SK-N-SH treated with all-trans-retinoic acid at 6 μM for 48 hours (cell line): Measurements from ENCODE around the gene IGLL1.
"Not testable (repeated sequence)": the region's sequence is repeated elsewhere in the genome, so short reads cannot be mapped to it uniquely, and the experiment has no call there.

Source experiments
- ATAC-seq: fragments of 200-7000 bp; cut with Tn5 transposase; 3 replicates; pipeline ENCODE4 v1.9.1; 2020; ENCODE audit warnings: mild to moderate bottlenecking, moderate library complexity
- ARNTL ChIP-seq: fragments of 450-650 bp; formaldehyde crosslinking; IDR thresholded peaks from 2 replicates; pipeline ENCODE4 v1.5.0; 2020; ENCODE audit warnings: low read depth, mild to moderate bottlenecking, moderate library complexity, borderline replicate concordance
- BACH2 ChIP-seq: fragments of 250-450 bp; sonication (Bioruptor Pico); IDR thresholded peaks from 2 replicates; pipeline ENCODE4 v1.9.0; 2021; ENCODE audit warnings: mild to moderate bottlenecking, borderline replicate concordance
- CSDC2 ChIP-seq: fragments of 250-450 bp; sonication (Bioruptor Pico); IDR thresholded peaks from 2 replicates; pipeline ENCODE4 v1.5.0; 2020; ENCODE audit warnings: mild to moderate bottlenecking, moderate library complexity
- CSRNP3 ChIP-seq: fragments of 250-450 bp; sonication (Bioruptor Pico); IDR thresholded peaks from 2 replicates; pipeline ENCODE4 v1.5.1; 2021; ENCODE audit warnings: mild to moderate bottlenecking, moderate library complexity
- GLIS3 ChIP-seq: fragments of 250-450 bp; sonication (Bioruptor Pico); IDR thresholded peaks from 2 replicates; pipeline ENCODE4 v1.5.0; 2020; ENCODE audit warnings: mild to moderate bottlenecking, moderate library complexity
- ISL1 ChIP-seq: fragments of 250-450 bp; sonication (Bioruptor Pico); IDR thresholded peaks from 2 replicates; pipeline ENCODE4 v2.1.2; 2022; ENCODE audit warnings: mild to moderate bottlenecking, moderate library complexity
- OSR1 ChIP-seq: fragments of 250-450 bp; sonication (Bioruptor Pico); IDR thresholded peaks from 2 replicates; pipeline ENCODE4 v1.8.0; 2022; ENCODE audit warnings: moderate library complexity, mild to moderate bottlenecking, inconsistent platforms
- POU6F1 ChIP-seq: fragments of 250-450 bp; sonication (Bioruptor Pico); IDR thresholded peaks from 2 replicates; pipeline ENCODE4 v1.8.0; 2021; ENCODE audit warnings: low read depth, mild to moderate bottlenecking, moderate library complexity, borderline replicate concordance
- PPARA ChIP-seq: fragments of 250-450 bp; sonication (Bioruptor Pico); IDR thresholded peaks from 2 replicates; pipeline ENCODE4 v1.5.0; 2020; ENCODE audit warnings: mild to moderate bottlenecking, borderline replicate concordance
- RARB ChIP-seq: fragments of 250-450 bp; sonication (Bioruptor Pico); IDR thresholded peaks from 2 replicates; pipeline ENCODE4 v1.8.0; 2021; ENCODE audit warnings: mild to moderate bottlenecking, moderate library complexity
- SNAI2 ChIP-seq: fragments of 250-450 bp; sonication (Bioruptor Pico); IDR thresholded peaks from 2 replicates; pipeline ENCODE4 v1.5.0; 2020; ENCODE audit warnings: mild to moderate bottlenecking, moderate library complexity
- TCF4 ChIP-seq: fragments of 250-450 bp; sonication (Bioruptor Pico); IDR thresholded peaks from 2 replicates; pipeline ENCODE4 v1.8.0; 2021; ENCODE audit warnings: mild to moderate bottlenecking, moderate library complexity, borderline replicate concordance
- TSHZ2 ChIP-seq: fragments of 250-450 bp; sonication (Bioruptor Pico); IDR thresholded peaks from 2 replicates; pipeline ENCODE4 v1.5.0; 2020; ENCODE audit warnings: mild to moderate bottlenecking, moderate library complexity
- ZC3H10 ChIP-seq: fragments of 250-450 bp; sonication (Bioruptor Pico); IDR thresholded peaks from 2 replicates; pipeline ENCODE4 v1.5.1; 2021; ENCODE audit warnings: mild to moderate bottlenecking, moderate library complexity
- ZFP30 ChIP-seq: fragments of 450-650 bp; formaldehyde crosslinking; IDR thresholded peaks from 2 replicates; pipeline ENCODE4 v1.5.0; 2022; ENCODE audit warnings: mild to moderate bottlenecking, moderate library complexity
- ZNF8 ChIP-seq: fragments of 450-650 bp; formaldehyde crosslinking; IDR thresholded peaks from 2 replicates; pipeline ENCODE4 v1.5.0; 2020; ENCODE audit warnings: mild to moderate bottlenecking, moderate library complexity
- TF ChIP-seq, protein P1 (sequence below): fragments of 250-450 bp; sonication (Bioruptor Pico); IDR thresholded peaks from 2 replicates; pipeline ENCODE4 v1.8.0; 2020; ENCODE audit warnings: mild to moderate bottlenecking, moderate library complexity, borderline replicate concordance

IGLL1 gene

GRCh38 chr22:23535790-23536661 lies 44.1 kb downstream of the IGLL1 start:
- 0 out of 2 replicates have a peak, but pooled peaks have one; percentile 71 for TF ChIP-seq CSDC2 (CRISPR knock-in tag)
- peak; percentile 51; the same call in 1 of the 2 replicates for TF ChIP-seq TSHZ2 (CRISPR knock-in tag)
- peak; percentile 73; the same call in 1 of the 2 replicates for TF ChIP-seq PPARA
- peak; percentile 25; the same call in 1 of the 2 replicates for TF ChIP-seq ISL1 (CRISPR knock-in tag)
- TF ChIP-seq ZNF8 (CRISPR knock-in tag): peak; percentile 13; the same call in 1 of the 2 replicates
- not testable (repeated sequence) for ATAC-seq

DNA sequence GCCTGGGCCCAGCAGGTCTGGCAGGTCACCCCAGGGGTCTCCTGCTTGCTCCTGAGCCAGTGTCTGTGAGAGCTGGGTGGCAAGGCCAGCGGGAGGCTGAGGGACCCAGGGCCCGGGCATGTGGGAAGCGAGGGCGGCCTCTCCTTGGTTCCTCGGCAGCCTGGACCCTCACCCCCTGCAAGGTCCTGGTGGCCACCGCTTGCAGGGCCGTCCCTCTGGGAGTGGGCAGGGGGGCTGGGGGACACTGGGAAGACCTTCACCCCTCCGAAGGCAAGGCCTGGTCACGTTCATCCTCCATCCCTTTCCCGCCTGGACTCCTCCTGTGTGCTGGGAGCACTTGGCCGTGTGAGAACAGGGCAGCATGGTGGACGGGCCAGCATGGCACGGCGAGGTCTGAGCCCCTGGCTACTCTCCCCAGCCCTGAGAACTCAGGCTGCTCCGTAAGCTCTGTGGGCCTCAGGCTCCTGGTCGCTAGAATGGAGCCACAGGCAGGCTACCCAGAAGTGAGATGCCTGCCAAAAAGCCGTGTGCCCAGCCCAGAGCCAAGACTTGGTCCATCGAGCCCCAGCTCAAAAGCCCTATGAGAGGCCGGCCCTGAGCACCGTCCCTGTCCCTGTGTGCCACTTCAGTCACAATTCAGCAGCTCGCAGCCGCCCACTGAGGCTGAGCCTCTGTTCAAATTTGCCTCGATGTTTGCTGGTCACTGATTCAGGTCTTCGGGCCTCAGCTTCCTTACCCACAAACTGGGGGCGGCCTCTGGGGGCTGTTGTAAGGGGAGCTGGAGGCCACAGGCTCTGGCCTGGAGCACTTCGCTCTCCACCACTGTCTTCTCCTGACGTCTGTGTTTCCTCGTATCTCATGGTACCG lies 45.0 kb downstream of the IGLL1 start:
- no peak for ATAC-seq
- no peak for TF ChIP-seq ARNTL (CRISPR knock-in tag)
- TF ChIP-seq ZFP30: no peak
- no peak for TF ChIP-seq PPARA
- TF ChIP-seq OSR1 (CRISPR knock-in tag): no peak
- TF ChIP-seq ISL1 (CRISPR knock-in tag): no peak
- no peak for TF ChIP-seq BACH2 (CRISPR knock-in tag)
- TF ChIP-seq ZNF8 (CRISPR knock-in tag): no peak
- TF ChIP-seq ZC3H10 (CRISPR knock-in tag): no peak
- no peak for TF ChIP-seq TCF4 (CRISPR knock-in tag)
- no peak for TF ChIP-seq CSRNP3
- TF ChIP-seq, protein P1, sequence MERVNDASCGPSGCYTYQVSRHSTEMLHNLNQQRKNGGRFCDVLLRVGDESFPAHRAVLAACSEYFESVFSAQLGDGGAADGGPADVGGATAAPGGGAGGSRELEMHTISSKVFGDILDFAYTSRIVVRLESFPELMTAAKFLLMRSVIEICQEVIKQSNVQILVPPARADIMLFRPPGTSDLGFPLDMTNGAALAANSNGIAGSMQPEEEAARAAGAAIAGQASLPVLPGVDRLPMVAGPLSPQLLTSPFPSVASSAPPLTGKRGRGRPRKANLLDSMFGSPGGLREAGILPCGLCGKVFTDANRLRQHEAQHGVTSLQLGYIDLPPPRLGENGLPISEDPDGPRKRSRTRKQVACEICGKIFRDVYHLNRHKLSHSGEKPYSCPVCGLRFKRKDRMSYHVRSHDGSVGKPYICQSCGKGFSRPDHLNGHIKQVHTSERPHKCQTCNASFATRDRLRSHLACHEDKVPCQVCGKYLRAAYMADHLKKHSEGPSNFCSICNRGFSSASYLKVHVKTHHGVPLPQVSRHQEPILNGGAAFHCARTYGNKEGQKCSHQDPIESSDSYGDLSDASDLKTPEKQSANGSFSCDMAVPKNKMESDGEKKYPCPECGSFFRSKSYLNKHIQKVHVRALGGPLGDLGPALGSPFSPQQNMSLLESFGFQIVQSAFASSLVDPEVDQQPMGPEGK: no peak
- TF ChIP-seq POU6F1: no peak
- no peak for TF ChIP-seq SNAI2 (CRISPR knock-in tag)
- no peak for TF ChIP-seq RARB (CRISPR knock-in tag)
- TF ChIP-seq GLIS3 (CRISPR knock-in tag): no peak
- TF ChIP-seq TSHZ2 (CRISPR knock-in tag): no peak
- TF ChIP-seq, all 23 proteins: peak for 0
